ENCODE data around the gene IFNA21. TPM values are rescaled to one million over a fixed set of nuclear protein-coding genes. Genes with fewer than 3 reads are reported as not detected.
"Not testable (repeated sequence)": the region's sequence is repeated elsewhere in the genome, so short reads cannot be mapped to it uniquely, and the experiment has no call there.

The IFNA21 gene
- total RNA-seq: not detected

GRCh38 chr9:21166560-21166959, at the start of gene IFNA21:
TSS of gene IFNA21 (minus strand) at chr9:21166660. CDS start at chr9:21166612, 48 bp downstream.
- not testable (repeated sequence) for ATAC-seq

GRCh38 chr9:21213411-21214326, 47.2 kb upstream of the IFNA21 start:
- ATAC-seq: not testable (repeated sequence)

GRCh38 chr9:21212160-21212559, 45.7 kb upstream of the IFNA21 start:
- not testable (repeated sequence) for ATAC-seq

- ATAC-seq: not testable (repeated sequence)
Measured at GRCh38 chr9:21210782-21211181, 44.3 kb upstream of the IFNA21 start.

GRCh38 chr9:21210311-21210710, 43.9 kb upstream of the IFNA21 start:
- no peak for ATAC-seq

- ATAC-seq: not testable (repeated sequence)
Measured at GRCh38 chr9:21207043-21207442, 40.6 kb upstream of the IFNA21 start, which contains the start of gene IFNA10. TSS of gene IFNA10 (minus strand) at chr9:21207143. CDS start at chr9:21207097, 46 bp downstream.

GRCh38 chr9:21205204-21205603, 38.7 kb upstream of the IFNA21 start:
- ATAC-seq: no peak

GRCh38 chr9:21202105-21202504, 35.6 kb upstream of the IFNA21 start, which contains the start of gene IFNA7:
TSS of gene IFNA7 (minus strand) at chr9:21202205. CDS start at chr9:21202165, 40 bp downstream.
- ATAC-seq: not testable (repeated sequence)

GRCh38 chr9:21194867-21195776, 28.7 kb upstream of the IFNA21 start:
- ATAC-seq: peak; percentile 72

- ATAC-seq: not testable (repeated sequence)
Measured at GRCh38 chr9:21187487-21187886, 21.0 kb upstream of the IFNA21 start, which contains the start of gene IFNA4. TSS of gene IFNA4 (minus strand) at chr9:21187587. CDS start at chr9:21187531, 56 bp downstream.

- ATAC-seq: peak; percentile 64
Measured at GRCh38 chr9:21182810-21183736, 16.6 kb upstream of the IFNA21 start.

GRCh38 chr9:21174671-21175070, 8.2 kb upstream of the IFNA21 start:
- no peak for ATAC-seq

- ATAC-seq: no peak
Measured at GRCh38 chr9:21172156-21172555, 5.7 kb upstream of the IFNA21 start.

GRCh38 chr9:21171351-21171750, 4.9 kb upstream of the IFNA21 start:
- ATAC-seq: no peak

- ATAC-seq: no peak
Measured at GRCh38 chr9:21165516-21165915, 944 bp downstream of the IFNA21 start.

GRCh38 chr9:21160178-21160577, 6.3 kb downstream of the IFNA21 start:
- no peak for ATAC-seq

GRCh38 chr9:21155501-21155900, 11.0 kb downstream of the IFNA21 start:
- no peak for ATAC-seq

- no peak for ATAC-seq
Measured at GRCh38 chr9:21154018-21154608, 12.3 kb downstream of the IFNA21 start.

GRCh38 chr9:21153336-21154017, 13.0 kb downstream of the IFNA21 start:
- ATAC-seq: no peak

- ATAC-seq: no peak
Measured at GRCh38 chr9:21144603-21145002, 21.9 kb downstream of the IFNA21 start.
